Raji (cell line): ENCODE results near the gene VWC2.

Experiments
- POLR2A ChIP-seq: IDR thresholded peaks from 2 replicates; pipeline ENCODE4 v1.6.1; 2011; ENCODE audit warnings: low read depth, low read length, control low read depth; ENCODE audit not compliant: insufficient read depth

VWC2 gene

DNA sequence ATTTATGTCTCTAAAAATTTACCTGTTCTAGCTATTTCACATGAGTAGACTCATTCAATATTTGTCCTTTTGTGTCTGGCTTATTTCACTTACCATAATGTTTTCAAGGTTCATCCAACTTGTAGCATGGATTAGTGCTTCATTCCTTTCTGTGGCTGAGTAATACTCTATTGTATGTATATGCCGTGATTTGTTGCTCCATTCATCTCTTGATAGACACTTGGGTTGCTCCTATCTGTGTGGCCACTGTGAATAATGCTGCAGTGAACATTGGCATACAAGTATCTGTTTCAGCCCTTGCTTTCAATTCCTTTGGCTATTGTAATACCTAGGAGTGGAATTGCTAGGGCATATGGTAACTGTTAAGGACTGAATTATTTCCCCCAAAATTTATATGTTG is 86.9 kb downstream of the VWC2 start:
- TF ChIP-seq POLR2A = no peak

DNA sequence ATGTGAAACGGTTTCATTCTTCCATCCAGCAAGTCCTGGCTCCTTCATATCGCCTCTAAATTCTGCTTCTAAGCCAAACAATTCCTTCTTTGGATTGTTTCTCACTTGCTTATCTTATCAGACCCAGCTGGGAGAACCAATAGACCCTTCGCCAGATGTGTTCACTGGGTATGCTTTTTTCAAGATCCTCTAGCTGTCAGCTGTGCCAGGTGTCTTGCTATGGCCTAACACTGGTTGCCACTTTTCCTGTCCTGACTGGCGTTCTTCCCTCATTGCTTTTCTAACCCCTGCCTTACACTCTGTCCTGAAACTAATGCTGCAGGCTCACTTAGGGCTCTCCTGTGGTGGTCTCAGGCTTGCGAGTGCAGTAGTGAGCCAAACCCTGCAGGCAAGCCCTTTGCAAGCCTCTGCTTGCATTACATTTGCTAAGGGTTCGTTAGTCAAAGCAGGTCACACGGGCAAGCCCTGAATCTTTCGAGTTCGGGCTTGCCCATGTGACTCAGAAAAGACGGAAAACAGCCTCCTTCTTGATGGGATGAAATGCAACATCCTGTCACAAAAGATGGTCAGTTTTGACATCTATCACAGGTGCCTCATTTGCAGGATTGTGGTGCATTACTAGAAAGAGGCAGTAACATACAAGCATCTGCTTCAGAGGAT is 92.8 kb downstream of the VWC2 start:
- TF ChIP-seq POLR2A = no peak

DNA sequence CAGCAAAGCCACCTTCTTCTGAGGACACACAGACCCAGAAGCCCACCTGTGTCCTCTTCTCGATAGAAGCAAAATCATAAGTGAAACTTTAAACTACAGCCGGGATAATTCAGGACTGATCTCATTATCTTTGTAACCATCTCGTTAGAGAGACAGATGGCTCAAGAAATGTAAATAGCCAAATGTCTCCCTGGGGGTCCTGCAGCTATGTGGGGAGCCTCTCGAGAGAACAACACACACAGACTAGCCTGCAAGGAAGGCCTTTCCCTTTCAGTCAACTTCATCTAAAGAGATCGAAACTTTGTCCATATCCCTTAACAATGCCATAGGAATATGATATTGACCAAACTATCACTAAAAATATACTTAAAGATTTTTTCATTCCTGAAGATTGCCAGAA is 93.5 kb downstream of the VWC2 start:
- TF ChIP-seq POLR2A = no peak

GRCh38 chr7:49873420-49873819 is 100.0 kb downstream of the VWC2 start:
- TF ChIP-seq POLR2A = no peak

- no peak for TF ChIP-seq POLR2A
These were observed 101.9 kb downstream of the VWC2 start for GRCh38 chr7:49875336-49875735.

DNA sequence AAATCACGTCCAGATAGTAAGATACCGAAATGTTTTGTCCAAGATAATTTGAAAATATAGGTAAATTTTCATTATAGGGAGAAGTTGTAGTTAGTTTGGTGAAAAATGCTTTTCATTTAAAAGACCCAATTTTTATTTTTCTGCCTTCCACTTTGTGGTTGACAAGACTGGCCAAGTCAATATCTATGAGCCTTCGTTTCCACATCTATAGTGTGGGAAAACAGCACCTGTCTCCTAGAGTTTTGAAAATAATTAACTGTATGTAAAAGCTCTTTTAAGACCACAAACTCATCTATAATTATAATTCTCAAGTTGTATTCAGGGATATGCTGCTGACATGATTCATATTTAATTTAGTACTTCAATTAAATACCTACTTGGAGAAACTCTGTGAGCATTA is 102.8 kb downstream of the VWC2 start:
- TF ChIP-seq POLR2A = no peak

DNA sequence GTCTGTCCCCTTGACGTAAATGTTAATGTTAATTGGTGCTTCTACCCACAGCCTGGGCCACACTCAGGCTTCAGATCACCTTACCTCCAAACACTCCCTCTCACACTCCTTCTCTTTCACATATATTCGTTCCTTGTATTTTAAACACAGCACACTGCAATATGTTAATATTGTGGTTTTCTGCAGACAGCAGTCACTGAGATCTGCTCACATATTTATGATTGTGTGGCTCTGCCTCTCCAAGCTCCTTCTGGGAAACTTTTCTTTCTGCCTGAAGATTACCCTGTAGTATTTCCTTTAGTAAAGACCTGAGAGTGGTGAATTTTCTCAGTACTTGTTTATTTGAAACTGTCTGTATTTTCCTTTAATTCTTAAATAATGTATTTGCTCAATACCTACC is 104.7 kb downstream of the VWC2 start:
- no peak for TF ChIP-seq POLR2A

- TF ChIP-seq POLR2A = no peak
These were observed 105.2 kb downstream of the VWC2 start for GRCh38 chr7:49878627-49879026.

DNA sequence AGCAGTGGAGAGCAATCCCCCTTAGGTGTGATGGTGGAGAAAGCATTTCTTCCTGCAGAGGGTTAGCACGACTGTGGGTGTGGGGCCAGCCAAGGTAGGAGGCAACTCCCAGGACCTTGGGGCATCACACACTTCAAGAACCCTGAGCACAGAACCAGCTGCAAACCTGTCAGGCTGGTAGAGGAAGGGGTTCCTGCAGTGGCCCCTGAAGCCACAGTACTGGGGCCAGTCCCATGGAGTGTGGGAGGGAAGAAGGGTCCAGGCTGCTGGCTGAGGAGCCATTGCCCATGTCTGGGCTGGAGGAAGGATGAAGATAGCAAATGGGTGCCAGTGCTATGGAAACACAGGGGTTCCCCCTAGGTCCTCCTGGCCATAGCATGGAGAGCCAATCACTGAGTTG is 110.5 kb downstream of the VWC2 start:
- no peak for TF ChIP-seq POLR2A

- no peak for TF ChIP-seq POLR2A
These were observed 112.3 kb downstream of the VWC2 start for GRCh38 chr7:49885593-49886285.

DNA sequence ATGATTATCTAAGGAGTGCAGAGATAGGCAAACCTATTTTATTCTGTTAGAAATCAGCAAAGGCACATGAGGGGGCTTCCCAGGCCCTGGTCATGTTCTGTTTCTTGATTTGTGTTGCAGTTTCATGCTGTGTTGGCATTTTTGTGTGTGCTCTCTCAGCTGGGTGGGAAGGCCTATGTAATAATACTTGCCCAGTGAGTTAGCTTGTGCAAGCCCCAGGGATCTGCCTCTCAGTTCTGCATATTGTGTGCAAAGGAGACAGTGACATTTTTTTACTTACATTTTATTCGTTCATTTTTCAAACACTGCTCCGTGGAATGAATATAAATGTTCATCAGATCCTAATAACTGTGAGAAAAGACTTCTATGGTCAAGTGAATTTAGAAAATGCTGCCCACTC is 119.0 kb downstream of the VWC2 start:
- no peak for TF ChIP-seq POLR2A

- TF ChIP-seq POLR2A = no peak
These were observed 119.7 kb downstream of the VWC2 start for GRCh38 chr7:49893131-49893530.

- TF ChIP-seq POLR2A = no peak
These were observed 121.1 kb downstream of the VWC2 start for GRCh38 chr7:49894543-49894942.

GRCh38 chr7:49911909-49912308 is 138.5 kb downstream of the VWC2 start:
- TF ChIP-seq POLR2A = no peak

DNA sequence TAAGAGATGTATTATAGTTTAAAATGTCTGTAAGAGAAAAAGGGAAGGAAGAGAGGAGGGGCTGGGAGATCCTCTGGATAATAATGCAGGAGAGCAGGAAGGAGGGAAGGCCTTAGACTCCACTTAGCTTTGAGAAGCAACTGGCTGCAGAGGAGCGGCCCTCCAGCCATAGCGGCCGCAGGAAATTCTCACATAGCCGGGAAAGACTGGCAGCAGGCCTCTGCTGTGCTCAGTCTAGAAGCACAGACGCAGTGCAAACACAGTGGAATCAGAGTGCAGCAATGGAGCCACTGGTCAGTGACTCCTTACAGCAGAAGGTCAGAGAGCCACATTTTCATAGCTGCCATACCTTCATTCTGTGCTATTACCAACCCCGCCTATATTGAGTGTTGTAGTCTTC is 153.3 kb downstream of the VWC2 start:
- TF ChIP-seq POLR2A = no peak

DNA sequence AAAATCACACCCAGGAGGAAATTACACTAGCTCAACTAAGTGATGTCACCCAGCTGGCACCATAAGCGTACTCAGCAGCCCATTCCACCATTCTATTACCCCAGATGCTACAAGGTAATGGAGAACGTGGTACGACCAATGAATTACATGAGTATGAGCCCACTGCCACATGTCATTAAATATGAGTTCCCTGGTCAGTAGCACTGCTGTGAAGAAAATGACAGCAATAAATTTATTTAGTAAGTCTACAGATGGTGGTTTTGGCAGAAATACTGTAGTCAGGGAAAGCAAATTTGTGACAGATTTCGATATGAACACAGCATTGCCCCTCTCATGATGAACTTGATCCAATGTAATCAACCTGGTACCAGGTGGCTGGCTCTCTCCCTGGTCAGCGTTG is 154.2 kb downstream of the VWC2 start:
- TF ChIP-seq POLR2A = no peak

DNA sequence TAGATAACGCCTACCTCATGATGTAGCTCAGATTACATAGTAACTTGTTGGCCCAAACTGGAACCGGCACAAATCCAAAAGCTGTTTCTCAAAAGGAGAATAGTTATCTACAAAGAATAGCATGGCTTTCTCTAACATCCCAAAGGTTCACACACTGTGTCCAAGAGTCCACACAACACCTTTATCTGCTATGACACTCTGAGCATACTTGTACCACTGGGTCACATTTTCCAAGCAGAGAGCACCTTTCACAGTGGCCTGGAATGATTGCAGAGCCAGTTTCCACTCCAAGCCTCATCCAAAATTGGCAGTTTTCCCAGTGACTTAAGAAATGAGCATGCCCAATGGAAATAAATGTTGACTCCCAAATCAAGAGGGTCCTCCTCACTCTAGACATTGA is 155.3 kb downstream of the VWC2 start:
- TF ChIP-seq POLR2A = no peak
